ENCODE measurements around the gene GRK7. TPM values are rescaled to one million over a fixed set of nuclear protein-coding genes. Genes with fewer than 3 reads are reported as not detected.

Gene GRK7
- total and polyA plus RNA-seq, 2 of the 13 experiments (the other 11 are each of a cell fraction or from before 2014, with no cell fraction given): not detected

- no peak for TF ChIP-seq PBX3 (CRISPR knock-in tag; IDR thresholded peaks at IDR 0.05; ENCODE audit: borderline replicate concordance)
- peak; percentile 75 for TF ChIP-seq PHF5A (CRISPR knock-in tag; IDR thresholded peaks at IDR 0.05; ENCODE audit: low read depth, unreplicated experiment)
- no peak for TF ChIP-seq TRAFD1 (CRISPR knock-in tag; IDR thresholded peaks at IDR 0.05; ENCODE audit: borderline replicate concordance)
- TF ChIP-seq PHF21A (CRISPR knock-in tag; IDR thresholded peaks at IDR 0.05): peak; percentile 88
- TF ChIP-seq ZNF264 (CRISPR knock-in tag; IDR thresholded peaks at IDR 0.05): 0 out of 2 replicates have a peak, but pooled peaks have one; percentile 69
- 0 out of 2 replicates have a peak, but pooled peaks have one; percentile 29 for TF ChIP-seq HNRNPUL1 (IDR thresholded peaks at IDR 0.05; ENCODE audit: low read depth, low read length)
- peak; percentile 64; the same call in 1 of the 2 replicates for TF ChIP-seq ZNF709 (CRISPR knock-in tag; IDR thresholded peaks at IDR 0.05)
- TF ChIP-seq HNRNPLL (IDR thresholded peaks at IDR 0.05; ENCODE audit: low read depth, low read length, poor library complexity, severe bottlenecking): peak; percentile 81
- TF ChIP-seq ZNF678 (CRISPR knock-in tag; IDR thresholded peaks at IDR 0.05): no peak
- TF ChIP-seq ZBTB2 (CRISPR knock-in tag; IDR thresholded peaks at IDR 0.05; ENCODE audit: low read depth): no peak
- TF ChIP-seq ZNF780A (CRISPR knock-in tag; IDR thresholded peaks at IDR 0.05): no peak; the same call in 1 of the 2 replicates
- no peak for TF ChIP-seq ETS1 (CRISPR knock-in tag; IDR thresholded peaks at IDR 0.05)
- no peak for TF ChIP-seq ZNF672 (CRISPR knock-in tag; IDR thresholded peaks at IDR 0.05)
- no peak for TF ChIP-seq ZSCAN5A (CRISPR knock-in tag; IDR thresholded peaks at IDR 0.05; ENCODE audit: borderline replicate concordance)
- TF ChIP-seq ZNF749 (CRISPR knock-in tag; IDR thresholded peaks at IDR 0.05; ENCODE audit: borderline replicate concordance): peak; percentile 74; the same call in 1 of the 2 replicates
- TF ChIP-seq ZNF567 (CRISPR knock-in tag; IDR thresholded peaks at IDR 0.05; ENCODE audit: borderline replicate concordance): no peak
- TF ChIP-seq ZNF296 (CRISPR knock-in tag; conservative IDR thresholded peaks at IDR 0.05): no peak
- TF ChIP-seq UBTF (CRISPR knock-in tag; IDR thresholded peaks at IDR 0.05): peak; percentile 98
These were observed 25.0 kb upstream of the GRK7 start, which contains the start of gene RNF7 (continued) for GRCh38 chr3:141738022-141738890.
